Activated T-cell treated with anti-CD3 and anti-CD28 coated beads for 1 hour (primary cell): ENCODE results near the gene ELOVL6.
"Not testable (repeated sequence)": the region's sequence is repeated elsewhere in the genome, so short reads cannot be mapped to it uniquely, and the experiment has no call there.

Experiments
- DNase-seq: peaks from one replicate; pipeline ENCODE4 v3.0.0-alpha.2; 2020; ENCODE audit warnings: low read depth

The ELOVL6 gene

DNA sequence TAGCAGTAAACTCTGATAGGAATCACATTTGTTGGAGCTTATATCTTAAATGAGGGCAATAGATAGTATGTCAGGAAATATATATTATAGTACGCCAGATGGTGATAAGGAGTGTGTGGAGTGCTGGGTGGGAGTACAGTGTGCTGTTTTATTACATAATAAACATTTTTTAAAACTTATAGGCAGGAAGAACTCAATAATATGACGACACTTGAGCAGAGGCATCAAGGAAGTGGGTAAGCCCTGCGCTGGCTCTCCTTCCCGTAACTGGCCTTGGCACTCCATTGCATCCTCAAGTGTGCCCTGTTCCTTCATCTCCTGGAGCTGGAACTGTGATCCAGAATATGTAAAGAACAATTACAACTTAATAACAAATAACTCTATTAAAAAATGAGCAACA is 123.8 kb downstream of the ELOVL6 start:
- no peak for DNase-seq

DNA sequence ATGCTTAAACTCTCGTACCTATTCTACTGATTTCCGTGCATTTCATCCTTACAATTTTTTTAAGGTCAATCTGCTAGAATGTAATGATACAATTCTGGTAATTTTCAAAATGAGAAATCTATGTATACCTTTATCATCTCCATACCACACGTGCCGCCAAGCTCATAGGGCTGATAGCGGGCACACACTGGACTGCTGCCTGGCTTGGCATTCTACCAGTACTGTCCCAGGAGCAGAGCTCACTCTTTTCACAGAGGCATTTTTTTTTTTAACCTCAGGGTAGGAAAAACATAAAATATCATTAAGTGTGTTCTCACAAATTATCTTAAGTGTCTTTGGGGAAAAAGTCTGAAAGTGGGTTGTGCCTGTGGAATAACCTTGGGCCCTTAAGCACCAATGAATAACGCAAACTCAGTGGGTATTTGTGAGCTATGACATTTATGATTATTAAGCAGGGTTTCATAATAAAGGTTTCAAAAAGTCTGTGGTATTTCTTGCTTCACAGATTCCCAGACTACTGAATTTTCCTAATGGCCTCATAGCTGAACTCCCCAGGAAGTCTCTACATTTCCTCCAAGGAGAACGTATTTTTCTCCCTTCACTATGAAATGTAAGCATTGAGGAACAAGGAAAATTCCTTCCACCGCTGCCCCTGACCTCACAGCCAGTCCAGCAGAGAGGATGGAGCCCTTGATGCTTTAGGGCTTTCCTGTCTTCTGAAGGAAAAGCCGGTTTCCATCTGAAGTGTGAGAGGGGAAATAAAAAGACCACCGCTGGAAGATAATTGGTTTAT is 125.2 kb downstream of the ELOVL6 start:
- DNase-seq, result no peak

DNA sequence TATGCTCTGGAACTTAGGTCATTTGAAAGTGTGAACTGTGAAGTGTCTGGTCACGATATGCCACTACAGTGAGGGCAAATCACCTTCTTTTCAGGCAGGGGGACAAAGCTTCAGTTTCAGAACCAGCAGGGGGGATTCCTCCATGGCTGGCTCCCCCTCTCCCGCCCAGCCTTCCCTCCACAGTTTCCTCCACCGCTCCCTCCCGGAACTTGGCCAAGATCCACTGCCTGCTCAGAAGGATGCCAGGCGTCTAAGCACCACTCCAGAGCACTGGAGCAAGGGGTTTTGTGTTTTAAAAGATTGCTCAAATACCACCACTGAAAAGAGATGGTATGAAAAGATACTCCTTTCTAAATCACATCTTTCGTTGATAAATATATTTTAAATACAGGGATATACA is 126.9 kb downstream of the ELOVL6 start:
- no peak for DNase-seq

DNA sequence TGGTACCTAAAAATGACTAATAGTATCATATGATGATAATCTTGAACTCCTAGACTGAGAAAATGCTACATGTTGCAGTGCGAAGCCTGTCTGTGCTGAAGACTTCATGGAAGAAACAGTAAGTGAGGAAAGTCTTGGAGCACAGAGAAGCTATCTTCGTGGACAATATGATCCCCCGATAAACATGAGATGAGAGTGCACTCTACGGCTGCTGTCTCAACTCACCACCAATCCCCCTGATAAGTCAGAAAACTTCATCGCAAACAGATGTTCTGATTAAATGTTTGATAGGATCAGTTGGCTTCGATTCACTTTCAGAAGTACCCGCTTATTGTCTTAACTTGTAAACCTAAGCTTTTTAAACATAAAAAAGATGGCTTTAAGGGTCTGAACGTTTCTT is 130.2 kb downstream of the ELOVL6 start:
- no peak for DNase-seq

DNA sequence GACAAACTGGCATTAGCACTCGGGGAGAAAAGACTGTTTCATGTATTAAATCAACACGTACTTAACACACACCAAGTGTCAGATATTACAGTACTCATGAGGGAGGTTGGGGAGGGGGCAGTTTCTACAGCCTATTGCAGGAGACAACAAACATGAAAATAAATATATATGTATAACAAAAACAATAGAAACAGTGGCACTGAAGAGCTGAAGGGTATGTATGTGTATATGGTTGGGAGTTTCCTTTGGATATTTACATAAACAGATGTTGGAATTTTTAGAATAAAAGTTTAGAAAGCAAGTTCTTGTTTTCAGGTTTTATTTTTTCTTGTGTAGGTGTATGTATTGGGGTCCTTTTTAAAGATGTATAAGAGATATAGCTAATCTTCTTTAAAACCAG is 133.5 kb downstream of the ELOVL6 start:
- DNase-seq, result no peak

DNA sequence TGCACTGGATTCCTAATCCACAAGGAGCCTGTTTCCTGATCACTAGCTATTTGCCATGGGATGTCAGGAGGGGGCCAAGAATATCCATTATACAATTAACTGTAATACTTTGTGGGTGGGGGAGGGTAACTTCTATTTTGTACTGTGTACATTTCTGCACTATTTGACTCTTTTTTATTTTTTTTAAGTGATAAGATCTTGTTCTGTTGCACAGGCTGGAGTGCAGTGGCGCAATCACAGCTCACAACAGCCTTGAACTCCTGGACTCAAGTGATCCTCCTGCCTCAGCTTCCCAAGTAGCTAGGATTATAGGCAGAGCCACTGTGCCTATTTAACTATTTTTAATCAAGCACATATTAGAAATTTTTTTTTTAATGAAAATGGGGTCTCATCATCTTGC is 134.1 kb downstream of the ELOVL6 start:
- DNase-seq, result no peak

DNA sequence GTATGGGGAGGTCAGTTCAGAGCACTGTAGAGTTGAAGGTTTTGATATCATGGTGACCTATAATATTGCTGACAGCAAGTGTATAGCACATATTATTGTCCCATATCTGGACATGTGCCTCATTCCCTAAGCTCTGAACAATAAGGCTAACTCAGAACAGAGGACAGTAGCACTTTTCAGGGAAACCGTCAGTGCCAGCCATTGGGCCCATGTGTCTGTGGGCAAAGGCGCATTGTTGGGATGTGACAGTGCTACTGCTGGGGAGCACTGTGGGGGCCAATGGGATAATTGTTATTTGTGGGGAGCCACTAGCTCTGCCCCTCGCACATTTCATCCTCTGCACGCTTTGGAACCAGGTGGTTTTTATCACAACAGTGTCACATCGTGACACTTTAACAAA is 136.2 kb downstream of the ELOVL6 start:
- DNase-seq, result no peak

DNA sequence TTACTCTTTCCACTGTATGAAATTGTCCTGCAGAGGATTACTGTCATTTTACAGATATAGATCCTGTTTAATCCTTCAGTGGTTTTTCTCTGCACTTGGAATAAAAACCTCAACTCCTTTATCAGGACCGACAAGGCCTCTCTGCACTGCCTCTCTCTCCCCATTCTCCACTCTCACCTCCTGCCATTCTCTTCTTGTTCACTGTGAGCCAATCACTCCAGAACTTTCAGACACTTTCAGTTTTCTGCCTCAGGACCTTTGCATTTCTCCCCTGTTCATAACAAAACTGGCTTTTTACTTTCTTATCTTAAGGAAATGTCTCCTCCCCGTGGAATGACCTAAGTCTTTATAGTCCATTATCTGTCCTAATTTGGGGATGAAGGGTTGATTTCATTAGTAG is 137.3 kb downstream of the ELOVL6 start:
- DNase-seq, result no peak

DNA sequence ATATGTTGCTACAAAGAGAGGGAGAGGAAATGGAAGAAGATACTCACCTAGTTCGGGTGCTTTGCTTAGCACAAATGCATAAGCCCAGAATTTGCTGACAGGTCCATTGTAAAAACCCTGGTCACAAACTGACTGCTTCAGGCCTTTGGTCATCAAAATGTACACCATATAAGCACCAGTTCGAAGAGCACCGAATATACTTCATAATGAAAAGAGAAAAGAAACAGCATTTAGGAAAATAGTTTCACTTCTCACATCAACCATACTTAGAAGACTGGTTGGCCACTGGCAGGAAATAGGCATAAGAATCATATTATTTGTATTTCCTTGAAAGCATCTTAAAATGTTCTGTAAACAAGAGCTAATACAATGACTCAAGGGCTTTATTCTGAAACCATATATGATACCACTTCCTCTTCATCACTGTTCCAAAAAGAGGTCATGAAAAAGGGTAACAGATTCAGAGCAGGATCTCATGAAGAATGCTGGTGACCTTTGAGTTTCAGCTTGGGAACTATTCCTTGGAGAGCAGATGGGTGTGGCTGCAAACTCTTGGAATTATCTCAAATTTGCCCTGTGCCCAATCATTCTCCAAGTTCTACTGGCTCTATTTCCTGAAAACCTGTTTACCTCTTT is 138.7 kb downstream of the ELOVL6 start:
- no peak for DNase-seq

DNA sequence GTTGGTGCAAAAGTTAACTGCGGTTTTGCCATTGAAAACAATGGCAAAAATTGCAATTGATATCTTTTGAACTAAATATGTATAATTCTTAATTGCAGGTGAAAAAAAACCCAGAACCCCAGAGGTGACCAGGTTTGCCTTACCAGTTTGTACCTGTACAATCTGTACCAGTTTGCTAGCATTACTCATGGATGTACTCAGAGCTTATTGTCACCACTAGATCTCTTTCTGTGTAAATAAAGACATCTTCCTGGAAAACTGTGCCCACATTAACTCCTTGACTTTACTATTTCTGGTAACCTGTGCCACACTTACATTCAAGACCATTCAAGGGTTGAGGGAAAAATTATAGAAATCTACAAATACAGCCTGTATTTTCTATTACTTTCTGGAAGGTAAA is 139.7 kb downstream of the ELOVL6 start:
- no peak for DNase-seq

DNA sequence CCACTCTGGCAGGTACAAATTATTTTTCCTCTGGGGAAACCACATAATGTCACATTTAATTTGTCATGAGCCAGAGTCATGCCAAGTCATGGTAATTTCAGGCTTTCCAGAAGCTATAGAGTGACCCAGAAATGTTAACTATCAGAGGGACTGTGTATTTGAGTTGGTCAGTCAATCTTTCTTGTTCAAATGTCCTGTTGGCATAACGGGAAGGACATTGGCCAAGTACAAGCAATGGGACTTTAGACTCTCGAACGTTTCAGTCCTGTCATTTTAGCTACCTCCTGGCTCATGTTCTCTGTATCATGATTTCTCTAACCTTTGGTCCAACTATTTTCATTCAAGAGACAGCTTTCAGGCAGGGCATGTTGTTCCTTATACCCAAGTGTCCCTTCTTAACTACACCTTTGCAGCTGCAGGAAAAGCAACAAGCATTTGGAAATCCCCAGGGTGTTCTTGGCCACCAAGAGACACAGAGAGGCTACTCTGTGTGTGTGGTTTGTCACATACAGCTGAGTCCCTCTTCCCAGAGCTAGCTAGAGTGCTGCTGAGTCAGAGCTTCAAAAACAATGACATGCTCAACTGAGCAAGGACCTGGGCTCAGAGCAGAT is 143.2 kb downstream of the ELOVL6 start:
- DNase-seq, result no peak

DNA sequence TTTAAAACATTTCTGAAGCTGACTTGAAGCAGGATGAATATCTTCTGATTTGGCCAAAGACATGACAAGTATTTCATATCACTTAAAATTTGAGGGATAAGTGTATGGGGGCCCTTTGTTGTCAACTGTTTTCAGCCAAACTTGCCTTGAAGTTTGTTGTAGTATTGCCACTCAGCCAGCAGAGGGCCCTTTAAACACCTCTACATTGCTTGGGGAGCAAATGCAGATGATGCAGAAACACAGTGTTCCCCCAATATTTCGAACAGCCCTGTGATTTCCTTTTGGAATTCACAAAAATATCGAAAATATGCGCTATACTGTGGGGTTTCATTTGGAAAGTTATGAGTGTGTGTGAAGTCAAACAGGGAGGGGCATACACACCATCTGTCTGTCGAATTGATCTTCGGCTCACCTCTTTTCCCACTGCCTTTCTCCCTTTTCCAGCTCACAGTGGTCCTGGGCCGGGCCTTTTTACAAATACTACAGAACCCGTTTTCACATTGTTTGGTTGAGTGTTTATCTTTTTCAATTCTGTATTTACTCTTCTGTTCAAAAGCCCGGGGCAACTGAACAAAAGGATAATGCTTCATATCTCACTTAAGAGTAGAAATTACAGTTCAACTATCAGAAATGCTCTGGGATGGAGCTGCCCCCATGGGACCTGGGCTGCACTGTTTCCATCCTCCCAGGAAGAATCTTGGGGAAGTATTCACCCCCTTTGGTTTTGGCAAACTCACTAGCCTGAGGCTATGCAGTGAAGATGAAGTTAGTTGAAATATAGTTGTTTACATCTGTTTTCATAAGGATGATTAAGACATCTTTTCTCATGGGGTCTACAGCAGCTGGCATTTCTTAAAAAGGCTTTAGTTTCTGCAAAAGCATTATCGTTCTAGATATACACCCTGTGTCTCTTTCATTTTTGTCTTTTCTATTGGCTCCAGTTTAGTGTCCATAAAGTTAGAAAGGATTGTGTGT is 148.2 kb downstream of the ELOVL6 start:
- peak; percentile 34 for DNase-seq

DNA sequence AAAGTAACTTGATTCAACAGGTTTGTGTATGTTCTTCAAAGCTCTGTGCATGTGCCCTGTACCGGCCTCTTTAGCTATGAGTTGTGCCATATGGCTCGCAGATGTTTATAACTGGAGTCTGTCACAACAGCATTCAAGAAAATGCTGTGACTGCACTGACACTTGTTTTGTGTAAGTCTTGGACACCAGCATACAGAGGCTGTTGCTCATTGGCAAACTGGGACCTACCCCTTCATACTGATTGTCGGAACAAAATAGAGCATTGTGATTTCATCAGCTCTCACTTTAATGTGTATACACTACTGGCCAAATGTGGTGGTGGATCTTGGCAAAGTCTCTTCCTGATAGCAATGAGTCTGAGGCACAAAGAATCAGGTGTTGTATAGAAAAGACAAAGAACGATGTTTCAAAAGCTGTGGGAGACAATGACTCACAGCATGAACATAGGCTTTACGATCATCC is 151.8 kb downstream of the ELOVL6 start:
- DNase-seq, result no peak

DNA sequence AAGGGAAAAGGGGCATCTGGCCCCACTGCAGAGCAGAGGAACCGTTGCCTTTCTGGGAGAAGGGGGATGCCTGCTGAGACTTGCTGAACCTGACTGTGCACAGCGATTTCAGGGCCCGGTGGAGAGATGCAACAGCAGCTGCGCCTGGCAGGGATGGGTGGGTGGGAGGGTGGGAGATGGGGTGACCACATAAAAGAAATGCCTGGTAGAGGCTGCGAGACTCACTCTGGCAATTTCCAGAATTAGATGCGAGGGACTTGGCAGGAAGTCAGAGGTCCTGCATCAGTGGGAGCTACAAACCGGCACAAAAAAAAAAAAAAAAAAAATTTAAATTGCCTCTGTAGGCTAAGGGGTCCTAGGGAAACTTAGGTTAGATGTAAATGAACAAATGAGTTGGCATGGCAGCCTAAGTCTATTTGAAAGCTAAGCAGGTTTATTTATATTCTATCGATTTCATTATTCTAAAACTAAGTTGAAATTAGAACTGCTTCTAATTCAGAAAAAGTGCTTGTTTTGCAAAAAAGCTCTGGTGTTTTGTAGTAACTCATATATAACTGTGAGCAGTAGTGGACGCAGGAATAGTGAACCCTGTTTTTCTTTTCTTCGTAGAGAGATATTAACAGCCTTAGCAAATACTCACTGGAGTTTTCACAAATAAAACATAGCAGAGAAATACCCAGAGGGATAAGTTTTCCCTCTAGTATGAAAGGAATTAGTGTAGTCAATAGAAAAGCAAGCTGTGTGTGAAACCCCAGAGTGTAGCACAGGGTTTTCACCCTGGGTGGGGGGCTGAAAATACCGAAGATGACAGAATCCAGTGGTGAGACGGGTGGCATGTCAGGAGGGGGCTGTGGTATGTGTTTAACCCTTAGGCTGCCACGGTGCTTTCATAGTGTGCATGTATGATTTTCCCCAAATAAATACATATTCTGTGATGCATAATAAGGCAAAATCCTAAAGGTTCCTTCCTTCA is 155.6 kb downstream of the ELOVL6 start:
- DNase-seq, result no peak

DNA sequence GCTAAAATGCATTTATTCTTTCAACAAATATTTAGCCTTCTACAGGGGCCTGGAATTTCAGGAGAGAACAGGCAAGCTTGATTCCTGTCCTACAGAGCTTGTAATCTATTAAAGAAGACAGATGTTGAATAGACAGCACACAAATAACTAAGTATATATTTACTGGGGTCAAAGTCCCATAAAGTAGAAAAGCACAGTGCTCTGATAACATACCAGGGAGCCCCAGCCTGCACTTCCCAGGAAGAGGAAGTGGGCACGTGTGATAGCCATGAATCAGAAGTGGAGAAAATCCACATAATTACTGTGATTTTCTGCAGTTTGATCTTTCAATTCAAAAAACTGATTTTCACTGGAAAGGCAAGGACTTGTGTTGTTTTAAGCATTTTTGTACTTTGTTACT is 156.7 kb downstream of the ELOVL6 start:
- no peak for DNase-seq

DNA sequence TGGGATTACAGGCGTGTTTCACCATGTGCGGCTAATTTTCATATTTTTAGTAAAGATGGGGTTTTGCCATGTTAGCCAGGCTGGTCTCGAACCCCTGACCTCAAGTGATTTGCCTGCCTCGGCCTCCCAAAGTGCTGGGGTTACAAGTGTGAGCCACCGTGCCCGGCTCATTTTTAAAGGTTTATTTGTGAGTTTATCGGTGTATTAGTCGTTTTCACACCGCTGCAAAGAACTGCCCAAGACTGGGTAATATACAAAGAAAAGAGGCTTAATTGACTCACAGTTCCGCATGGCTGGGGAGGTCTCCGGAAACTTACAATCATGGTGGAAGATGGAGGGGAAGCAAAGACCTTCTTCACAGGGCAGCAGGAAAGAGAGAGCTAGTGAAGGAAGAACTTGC is 159.3 kb downstream of the ELOVL6 start:
- not testable (repeated sequence) for DNase-seq

DNA sequence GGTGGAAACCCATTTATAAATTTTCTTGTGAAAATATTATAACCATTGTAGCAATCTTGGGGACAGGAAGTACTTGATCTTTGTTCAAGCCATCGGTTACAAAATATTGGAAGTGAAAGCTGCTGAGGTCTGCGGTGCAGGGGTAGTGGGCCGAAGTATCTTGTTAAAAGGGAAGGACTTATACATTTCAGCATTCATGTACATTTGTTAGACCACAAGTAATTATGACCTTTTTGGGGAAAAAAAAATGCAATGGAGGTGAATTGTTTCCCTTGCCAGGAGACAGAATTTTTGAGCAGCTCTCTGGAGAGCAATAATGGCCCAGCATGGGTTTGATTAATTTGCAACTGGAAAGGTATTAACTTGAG is 164.4 kb downstream of the ELOVL6 start:
- DNase-seq, result no peak

DNA sequence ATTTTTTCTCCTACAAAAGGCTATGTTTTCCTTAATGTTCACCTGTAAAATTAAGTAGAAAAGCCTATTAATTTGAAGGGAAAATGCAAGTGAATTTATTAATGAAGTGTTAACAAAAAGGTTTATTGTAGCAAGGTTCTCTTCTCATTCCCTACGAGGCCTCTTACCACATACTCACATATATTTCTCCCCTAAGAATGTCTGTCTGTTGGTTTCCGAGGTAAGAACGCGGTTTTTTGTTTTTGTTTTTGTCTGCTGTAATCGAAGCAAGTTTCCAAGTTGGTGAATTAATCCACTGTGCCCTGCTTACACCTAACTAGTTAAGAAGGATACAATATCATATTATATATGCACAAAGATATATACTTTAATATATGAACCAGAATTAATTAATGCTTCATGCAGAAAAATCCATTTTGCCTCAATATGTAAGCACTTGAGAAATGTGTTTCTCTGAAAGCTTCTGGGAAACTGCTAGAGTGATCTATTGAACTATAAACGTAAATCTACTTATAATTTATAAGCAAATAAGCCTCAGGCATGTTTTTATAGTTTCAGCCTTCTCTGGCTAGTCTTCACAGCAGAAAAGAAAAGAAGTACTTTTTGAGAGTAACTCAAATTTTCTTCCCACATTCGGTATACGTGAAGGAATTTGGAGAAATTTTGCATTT is 164.9 kb downstream of the ELOVL6 start:
- no peak for DNase-seq

DNA sequence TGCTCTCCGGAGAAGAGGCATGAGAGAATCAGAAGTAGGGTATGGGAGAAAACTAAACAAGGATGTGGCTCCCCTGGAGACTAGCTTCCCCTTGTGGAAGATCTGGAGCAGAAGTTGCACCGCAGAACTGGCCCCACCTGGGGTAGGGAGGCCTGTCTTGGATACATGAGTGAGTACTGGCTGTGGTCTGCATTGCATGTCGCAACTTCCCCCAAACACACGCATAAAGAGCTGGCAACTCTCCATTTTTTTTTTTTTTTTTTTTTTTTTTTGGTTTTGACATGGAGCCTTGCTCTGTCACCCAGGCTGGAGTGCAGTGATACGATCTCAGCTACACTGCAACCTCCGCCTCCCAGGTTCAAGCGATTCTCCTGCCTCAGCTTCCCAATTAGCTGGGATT is 165.8 kb downstream of the ELOVL6 start:
- no peak for DNase-seq

DNA sequence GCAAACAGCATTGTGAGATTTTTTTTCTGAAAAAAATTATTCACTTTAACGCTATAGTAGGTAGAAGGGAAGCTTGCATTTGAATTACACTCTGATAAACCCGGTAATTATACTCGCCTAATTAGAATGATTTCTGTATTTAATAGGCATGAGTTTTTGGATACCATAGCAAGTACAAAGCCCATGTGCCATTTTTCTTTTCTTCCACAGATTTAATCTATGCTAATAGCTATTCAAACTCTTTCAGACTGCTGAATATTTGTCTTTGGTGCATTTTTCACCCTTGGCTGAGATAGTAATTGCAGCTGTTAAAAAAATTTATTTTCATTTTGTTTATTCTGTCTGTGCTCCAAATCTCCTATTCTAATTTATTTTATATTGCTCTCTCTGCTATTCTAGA is 172.7 kb downstream of the ELOVL6 start:
- DNase-seq, result no peak

DNA sequence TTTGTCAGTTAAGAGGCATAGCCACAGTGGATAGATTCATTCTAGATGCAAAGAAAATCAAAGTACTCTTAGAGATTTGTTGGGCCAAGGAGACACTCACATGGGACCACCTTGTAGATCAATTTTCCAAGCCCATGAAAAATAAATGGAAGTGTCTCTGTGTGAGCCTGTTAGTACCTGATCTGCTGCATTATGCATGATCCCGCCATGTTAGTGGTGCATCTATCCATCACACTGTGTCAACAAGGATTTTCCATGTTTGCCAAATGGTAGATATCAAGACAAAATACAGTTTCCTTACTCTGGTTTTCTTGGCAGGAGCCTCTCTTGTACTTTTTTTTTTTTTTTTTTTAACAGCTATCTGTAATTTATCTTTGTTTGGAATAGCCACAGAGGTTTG is 173.4 kb downstream of the ELOVL6 start:
- DNase-seq, result no peak
